ENCODE data around the gene FOXO4.
A peak's percentile ranks its signal among the peaks of the same experiment; 100 is the strongest.

The FOXO4 gene

DNA sequence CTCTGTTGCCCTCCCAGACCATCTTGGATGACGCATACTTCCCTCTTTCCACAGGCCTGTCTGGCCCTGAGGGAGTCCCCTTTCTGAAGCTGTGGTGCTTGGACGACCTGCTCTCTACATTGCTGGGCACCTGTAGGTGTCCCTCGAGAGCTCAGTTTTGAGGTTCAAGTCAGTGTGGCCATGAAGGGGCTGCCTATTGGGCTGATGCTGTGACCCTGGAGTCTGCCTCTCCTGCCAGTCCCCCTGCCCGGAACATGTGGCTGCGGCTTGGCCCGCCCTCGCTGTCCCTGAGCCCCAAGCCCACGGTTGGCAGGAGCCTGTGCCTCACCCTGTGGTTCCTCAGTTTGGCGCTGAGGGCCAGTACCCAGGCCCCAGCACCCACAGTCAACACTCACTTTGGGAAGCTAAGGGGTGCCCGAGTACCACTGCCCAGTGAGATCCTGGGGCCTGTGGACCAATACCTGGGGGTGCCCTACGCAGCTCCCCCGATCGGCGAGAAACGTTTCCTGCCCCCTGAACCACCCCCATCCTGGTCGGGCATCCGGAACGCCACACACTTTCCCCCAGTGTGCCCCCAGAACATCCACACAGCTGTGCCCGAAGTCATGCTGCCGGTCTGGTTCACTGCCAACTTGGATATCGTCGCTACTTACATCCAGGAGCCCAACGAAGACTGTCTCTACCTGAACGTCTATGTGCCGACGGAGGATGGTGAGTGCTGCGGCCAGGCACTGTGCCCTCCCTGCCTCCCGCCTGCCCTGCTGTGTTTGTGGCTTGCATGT lies 52.0 kb downstream of the FOXO4 start:
- DNase-seq, result peak in 1 of 2 donors; percentile 19

- no peak for DNase-seq
Observed at GRCh38 chrX:71148278-71148663, 52.6 kb downstream of the FOXO4 start.

DNA sequence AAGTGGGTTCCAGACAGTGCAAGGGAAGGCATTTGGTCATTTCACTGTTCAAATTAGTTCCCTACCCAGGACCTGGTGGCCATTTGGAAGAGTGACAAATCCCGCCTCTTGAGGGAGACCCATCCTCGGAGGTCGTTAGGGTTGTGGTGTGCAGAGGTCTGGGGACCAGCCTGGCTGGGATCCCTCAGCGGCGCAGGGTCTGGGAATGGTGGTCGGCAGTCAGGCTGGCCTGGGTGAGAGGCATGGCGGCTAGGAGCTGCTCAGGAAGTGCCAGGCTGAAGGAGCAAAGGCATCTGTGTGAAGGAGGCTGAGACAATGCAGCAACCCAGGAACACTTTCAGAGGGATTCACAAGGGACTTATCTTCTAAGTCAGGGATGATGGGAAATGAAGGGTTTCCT lies 55.7 kb downstream of the FOXO4 start:
- no peak for DNase-seq
